ENCODE measurements around the gene PSENEN.

DNA sequence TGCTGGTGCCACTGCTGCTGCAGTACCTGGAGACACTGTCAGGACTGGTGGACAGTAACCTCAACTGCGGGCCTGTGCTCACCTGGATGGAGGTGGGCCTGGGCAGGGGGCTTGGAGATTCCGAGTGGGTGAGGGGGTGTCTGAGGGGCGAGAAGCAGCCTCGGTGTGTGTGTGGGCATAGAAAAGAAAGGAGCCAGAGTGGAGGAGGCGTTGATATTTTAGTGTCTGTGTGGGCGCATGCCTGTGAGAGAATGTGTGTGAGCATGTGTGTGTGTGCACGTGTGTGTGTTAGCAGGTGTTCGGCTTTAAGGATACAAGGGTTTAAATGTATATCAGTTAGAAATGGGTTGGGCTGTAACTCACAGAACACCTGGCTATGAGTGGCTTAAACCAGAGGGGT is 33.6 kb downstream of the PSENEN start:
- TF ChIP-seq YY1 (IDR thresholded peaks at IDR 0.05; ENCODE audit: insufficient read depth, insufficient read length) (no peak), ZNF274 (IDR thresholded peaks at IDR 0.05; ENCODE audit: low read depth, low read length) (no peak), SUZ12 (IDR thresholded peaks at IDR 0.05; ENCODE audit: extremely low read depth, insufficient read depth, insufficient read length) (no peak)
